ENCODE data around the gene NIN. TPM values are rescaled to one million over a fixed set of nuclear protein-coding genes. Genes with fewer than 3 reads are reported as not detected.
"Not testable (repeated sequence)": the region's sequence is repeated elsewhere in the genome, so short reads cannot be mapped to it uniquely, and the experiment has no call there.

NIN gene
- total RNA-seq, 1 donor from 2014 or later: 28.9 TPM

DNA sequence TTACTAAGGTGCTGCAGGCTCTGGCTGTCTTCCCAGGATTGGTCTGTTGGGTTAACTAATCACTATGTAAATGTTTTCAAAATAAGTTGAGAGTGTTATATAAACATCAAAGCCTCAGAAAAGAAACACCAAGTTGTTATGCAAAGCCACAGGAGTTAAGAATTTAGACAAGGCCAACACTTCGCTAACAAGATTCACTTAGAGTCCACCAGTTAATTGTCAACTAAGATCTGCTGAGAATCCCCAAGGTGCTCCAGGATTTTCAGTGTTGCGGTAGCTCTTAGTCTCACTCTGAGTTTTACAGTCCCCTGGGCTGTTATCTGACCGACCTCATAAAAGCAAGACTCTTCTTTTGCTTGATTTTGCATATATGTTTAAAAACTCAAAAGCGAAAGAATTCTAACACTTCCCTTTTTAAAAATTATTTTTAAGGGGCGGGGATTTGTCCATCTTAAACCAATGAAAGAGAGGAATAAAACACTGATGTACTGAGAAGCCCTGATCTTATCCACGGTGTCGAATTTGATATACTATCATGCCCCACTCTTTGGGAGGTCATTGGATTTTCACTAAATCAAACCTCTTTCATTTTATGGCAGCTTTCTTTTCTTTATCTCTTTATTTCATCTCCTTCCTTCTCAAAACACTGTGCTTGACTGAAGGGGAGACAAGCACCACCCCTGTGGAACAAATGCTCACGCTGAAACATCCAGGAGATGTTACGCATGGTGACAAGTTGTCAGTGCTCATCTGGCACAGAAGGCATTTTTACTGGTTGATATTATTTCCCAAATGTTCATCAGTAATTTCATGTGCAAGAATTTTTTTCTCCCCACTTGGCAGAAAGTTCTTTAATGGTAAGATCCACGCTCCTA, 7.0 kb downstream of the NIN start:
- TF ChIP-seq CTCF (IDR thresholded peaks at IDR 0.05; ENCODE audit: insufficient read depth, low read length, poor library complexity, severe bottlenecking): no peak
- no peak for DNase-seq (ENCODE audit: low read depth)
- Histone ChIP-seq H3K36me3 (ENCODE audit: control insufficient read depth, insufficient read depth, low read length) (no peaks in the 10 kb centered on the region), H3K4me3 (ENCODE audit: low read depth, low read length) (no peak overlapping the region), H3K27me3 (ENCODE audit: control insufficient read depth, insufficient read depth, low read length) (no peaks in the 10 kb centered on the region)

- TF ChIP-seq CTCF (IDR thresholded peaks at IDR 0.05; ENCODE audit: insufficient read depth, low read length, poor library complexity, severe bottlenecking): no peak
- Histone ChIP-seq H3K27me3 (ENCODE audit: control insufficient read depth, insufficient read depth, low read length) (no peaks in the 10 kb centered on the region), H3K4me3 (ENCODE audit: low read depth, low read length) (no peak overlapping the region), H3K36me3 (ENCODE audit: control insufficient read depth, insufficient read depth, low read length) (no peaks in the 10 kb centered on the region)
- DNase-seq (ENCODE audit: low read depth): no peak
Observed at GRCh38 chr14:50823051-50823761, 7.8 kb downstream of the NIN start.

GRCh38 chr14:50822501-50823042, 8.4 kb downstream of the NIN start:
- H3K27me3 ChIP-seq (ENCODE audit: control insufficient read depth, insufficient read depth, low read length): no peaks in the 10 kb centered on the region
- no peak for DNase-seq (ENCODE audit: low read depth)
- no peaks in the 10 kb centered on the region for H3K36me3 ChIP-seq (ENCODE audit: control insufficient read depth, insufficient read depth, low read length)
- TF ChIP-seq CTCF (IDR thresholded peaks at IDR 0.05; ENCODE audit: insufficient read depth, low read length, poor library complexity, severe bottlenecking): no peak
- no peak overlapping the region for H3K4me3 ChIP-seq (ENCODE audit: low read depth, low read length)

- no peak overlapping the region for H3K4me3 ChIP-seq (ENCODE audit: low read depth, low read length)
- no peak for TF ChIP-seq CTCF (IDR thresholded peaks at IDR 0.05; ENCODE audit: insufficient read depth, low read length, poor library complexity, severe bottlenecking)
- H3K27me3 ChIP-seq (ENCODE audit: control insufficient read depth, insufficient read depth, low read length): no peaks in the 10 kb centered on the region
- H3K36me3 ChIP-seq (ENCODE audit: control insufficient read depth, insufficient read depth, low read length): no peaks in the 10 kb centered on the region
- no peak for DNase-seq (ENCODE audit: low read depth)
Observed at GRCh38 chr14:50821510-50822464, 9.2 kb downstream of the NIN start.

GRCh38 chr14:50820786-50821509, 10.0 kb downstream of the NIN start:
- TF ChIP-seq CTCF (IDR thresholded peaks at IDR 0.05; ENCODE audit: insufficient read depth, low read length, poor library complexity, severe bottlenecking): no peak
- H3K4me3 ChIP-seq (ENCODE audit: low read depth, low read length): no peak overlapping the region
- no peak for DNase-seq (ENCODE audit: low read depth)
- H3K27me3 ChIP-seq (ENCODE audit: control insufficient read depth, insufficient read depth, low read length): no peaks in the 10 kb centered on the region
- no peaks in the 10 kb centered on the region for H3K36me3 ChIP-seq (ENCODE audit: control insufficient read depth, insufficient read depth, low read length)

DNA sequence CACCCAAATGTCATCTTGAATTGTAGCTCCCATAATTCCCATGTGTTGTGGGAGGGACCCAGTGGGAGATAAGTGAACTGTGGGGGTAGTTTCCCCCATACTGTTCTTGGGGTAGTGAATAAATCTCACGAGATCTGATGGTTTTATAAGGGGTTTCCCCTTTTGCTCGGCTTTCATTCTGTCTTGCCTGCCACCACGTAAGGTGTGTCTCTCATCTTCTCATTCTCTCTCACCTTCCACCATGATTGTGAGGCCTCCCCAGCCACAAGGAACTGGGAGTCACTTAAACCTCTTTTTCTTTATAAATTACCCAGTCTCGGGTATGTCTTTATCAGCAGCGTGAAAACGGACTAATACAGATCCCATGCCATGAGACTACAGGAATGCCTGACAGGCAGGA, 11.7 kb downstream of the NIN start:
- DNase-seq (ENCODE audit: low read depth); H3K27me3 ChIP-seq (ENCODE audit: control insufficient read depth, insufficient read depth, low read length); H3K4me3 ChIP-seq (ENCODE audit: low read depth, low read length); H3K36me3 ChIP-seq (ENCODE audit: control insufficient read depth, insufficient read depth, low read length): not testable (repeated sequence)
